NT2/D1 (cell line): ENCODE data around the gene FUT3.
A peak's percentile ranks its signal among the peaks of the same experiment; 100 is the strongest.
"Not testable (repeated sequence)": the region's sequence is repeated elsewhere in the genome, so short reads cannot be mapped to it uniquely, and the experiment has no call there.

Source experiments
- DNase-seq: peaks from one replicate; pipeline ENCODE4 v3.0.0-alpha.2; 2011; ENCODE audit warnings: low read depth, low spot score
- H3K27me3 ChIP-seq: 2 replicates; pipeline ENCODE4 v1.6.0; 2011; ENCODE audit warnings: mild to moderate bottlenecking; ENCODE audit not compliant: insufficient read length, insufficient read depth
- H3K36me3 ChIP-seq: 2 replicates; pipeline ENCODE4 v1.6.1; 2011; ENCODE audit warnings: mild to moderate bottlenecking, low read length, mixed read lengths; ENCODE audit not compliant: insufficient read depth, insufficient read length
- H3K4me1 ChIP-seq: 2 replicates; pipeline ENCODE4 v1.5.1; 2011; ENCODE audit not compliant: insufficient read depth, insufficient read length
- H3K4me3 ChIP-seq: 2 replicates; pipeline ENCODE4 v1.5.1; 2011; ENCODE audit warnings: low read depth; ENCODE audit not compliant: insufficient read length
- H3K9ac ChIP-seq: 2 replicates; pipeline ENCODE4 v1.6.0; 2011; ENCODE audit warnings: low read depth; ENCODE audit not compliant: insufficient read length
- H3K9me3 ChIP-seq: 2 replicates; pipeline ENCODE4 v1.5.1; 2011; ENCODE audit warnings: mild to moderate bottlenecking, low read length; ENCODE audit not compliant: insufficient read depth
- SUZ12 ChIP-seq: IDR thresholded peaks from 2 replicates; pipeline ENCODE4 v1.6.1; 2011; ENCODE audit not compliant: insufficient read length, insufficient read depth; ENCODE audit errors: extremely low read depth
- YY1 ChIP-seq: IDR thresholded peaks from 2 replicates; pipeline ENCODE4 v1.6.1; 2011; ENCODE audit not compliant: insufficient read length, insufficient read depth
- ZNF274 ChIP-seq: IDR thresholded peaks from 2 replicates; pipeline ENCODE4 v1.6.1; 2011; ENCODE audit warnings: mild to moderate bottlenecking, low read depth, low read length

FUT3 gene

DNA sequence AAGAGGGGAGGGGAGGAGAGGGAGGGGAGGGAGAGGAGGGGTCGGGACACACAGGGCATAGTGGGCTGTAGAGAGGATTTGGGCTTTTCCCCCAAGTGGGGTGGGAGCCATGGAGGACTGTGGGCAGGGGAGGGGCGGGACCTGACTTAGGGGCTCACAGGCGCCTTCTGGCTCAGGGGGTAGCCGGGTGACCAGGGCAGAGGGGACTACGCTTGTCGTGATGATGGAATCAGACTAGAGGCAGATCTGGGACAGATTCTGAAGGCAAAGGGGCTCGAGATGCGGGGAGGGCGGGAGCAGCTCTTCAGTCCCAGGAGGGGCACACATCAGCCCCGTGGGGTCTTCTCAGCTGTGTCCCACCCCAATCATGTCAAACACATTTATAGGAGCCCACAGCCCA, 38.9 kb upstream of the FUT3 start:
- Histone ChIP-seq H3K36me3 (peaks cover 17% of the 10 kb centered on the region), H3K4me1 (peaks cover 10% of the 10 kb centered on the region), H3K9ac (no peak overlapping the region), H3K9me3 (no peaks in the 10 kb centered on the region), H3K4me3 (no peak overlapping the region), H3K27me3 (no peaks in the 10 kb centered on the region)
- TF ChIP-seq SUZ12 (no peak), YY1 (no peak)
- no peak for DNase-seq

DNA sequence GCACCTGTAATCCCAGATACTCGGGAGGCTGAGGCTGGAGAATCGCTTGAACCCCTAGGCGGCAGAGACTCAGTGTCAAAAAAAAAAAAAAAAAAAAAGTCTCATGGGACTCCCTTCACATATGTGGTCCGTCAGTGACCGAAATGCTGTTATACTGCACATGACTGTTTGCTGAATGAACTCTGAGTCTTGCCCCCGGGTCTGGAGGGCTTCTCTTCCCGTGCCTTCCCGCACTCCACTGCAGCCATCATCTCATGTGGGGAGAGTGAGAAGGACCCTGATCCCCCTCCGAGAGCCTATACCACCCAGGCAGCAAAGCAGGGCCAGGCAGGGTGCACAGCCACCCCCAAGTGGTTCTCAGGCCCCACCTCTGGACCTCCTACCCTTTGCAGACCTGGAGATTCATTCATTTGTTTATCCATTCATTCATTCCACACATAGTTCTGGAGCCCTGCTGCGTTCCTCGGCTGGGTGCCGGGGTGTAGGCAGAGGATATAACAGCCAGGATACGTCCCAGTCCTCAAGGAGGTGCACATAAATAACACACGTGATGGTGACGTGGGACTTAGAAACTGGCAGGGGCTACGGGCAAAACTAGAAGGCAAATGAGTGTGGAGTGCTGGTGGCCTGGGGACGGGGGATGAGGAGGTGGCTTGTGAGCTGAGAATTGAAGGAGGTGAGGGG, 38.2 kb upstream of the FUT3 start:
- peaks cover 10% of the 10 kb centered on the region for H3K4me1 ChIP-seq
- no peak overlapping the region for H3K4me3 ChIP-seq
- no peaks in the 10 kb centered on the region for H3K9me3 ChIP-seq
- H3K9ac ChIP-seq, result no peak overlapping the region
- peaks cover 11% of the 10 kb centered on the region for H3K36me3 ChIP-seq
- no peaks in the 10 kb centered on the region for H3K27me3 ChIP-seq
- TF ChIP-seq ZNF274, result no peak
- TF ChIP-seq YY1, result no peak
- TF ChIP-seq SUZ12, result no peak
- DNase-seq, result no peak

DNA sequence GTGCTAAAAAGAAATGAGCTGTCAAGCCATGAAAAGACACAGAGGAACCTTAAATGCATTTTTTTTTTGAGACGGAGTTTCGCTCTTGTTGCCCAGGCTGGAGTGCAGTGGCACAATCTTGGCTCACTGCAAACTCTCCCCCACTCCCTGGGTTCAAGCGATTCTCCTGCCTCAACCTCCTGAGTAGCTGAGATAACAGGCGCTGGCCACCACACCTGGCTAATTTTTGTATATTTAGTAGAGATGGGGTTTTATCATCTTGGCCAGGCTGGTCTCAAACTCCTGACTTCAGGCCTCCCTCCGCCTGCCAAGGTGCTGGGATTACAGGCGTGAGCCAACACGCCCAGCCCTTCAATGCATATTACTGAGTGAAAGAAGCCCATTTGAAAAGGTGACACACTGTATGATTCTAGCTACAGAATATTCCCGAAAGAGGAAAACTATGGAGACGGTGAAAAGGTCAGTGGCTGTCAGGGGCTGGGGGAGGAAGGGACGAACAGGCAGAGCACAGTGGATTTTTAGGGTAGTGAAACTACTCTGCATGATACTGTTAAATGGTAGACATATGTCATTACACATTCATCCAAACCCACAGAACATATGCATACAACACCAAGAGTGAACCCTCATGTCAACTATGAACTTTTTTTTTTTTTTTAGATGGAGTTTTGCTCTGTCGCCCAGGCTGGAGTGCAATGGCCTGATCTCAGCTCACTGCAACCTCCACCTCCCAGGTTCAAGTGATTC, 33.0 kb upstream of the FUT3 start:
- not testable (repeated sequence) for H3K9me3 ChIP-seq, H3K36me3 ChIP-seq, DNase-seq, H3K9ac ChIP-seq, H3K27me3 ChIP-seq, H3K4me3 ChIP-seq
- peaks cover 16% of the 10 kb centered on the region for H3K4me1 ChIP-seq

DNA sequence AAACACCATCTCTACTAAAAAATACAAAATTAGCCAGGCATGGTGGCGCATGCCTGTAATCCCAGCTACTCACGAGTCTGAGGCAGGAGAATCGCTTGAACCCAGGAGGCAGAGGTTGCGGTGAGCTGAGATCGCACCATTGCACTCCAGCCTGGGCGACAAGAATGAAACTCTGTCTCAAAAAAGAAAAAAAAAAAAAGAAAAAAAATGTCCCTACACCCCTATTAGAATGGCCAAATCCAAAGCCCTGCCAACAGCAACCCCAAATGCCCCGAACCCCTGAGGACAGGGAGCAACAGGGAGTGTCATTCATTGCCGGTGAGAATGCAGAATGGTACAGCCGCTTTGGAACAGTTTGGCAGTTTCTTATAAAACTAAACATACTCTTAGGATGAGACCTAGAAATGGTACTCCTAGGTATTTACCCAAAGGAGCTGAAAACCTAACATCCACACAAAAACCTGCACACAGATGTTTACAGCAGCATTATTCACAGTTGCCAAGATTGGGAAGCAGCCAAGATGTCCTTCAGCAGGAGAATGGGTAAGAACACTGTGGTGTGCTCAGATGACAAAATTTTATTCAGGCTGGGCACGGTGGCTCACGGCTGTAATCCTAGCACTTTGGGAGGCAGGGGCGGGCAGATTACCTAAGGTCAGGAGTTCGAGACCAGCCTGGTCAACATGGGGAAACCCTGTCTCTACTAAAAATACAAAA, 32.1 kb upstream of the FUT3 start:
- not testable (repeated sequence) for H3K36me3 ChIP-seq, DNase-seq, H3K9me3 ChIP-seq, H3K27me3 ChIP-seq, H3K9ac ChIP-seq, H3K4me3 ChIP-seq
- peaks cover 18% of the 10 kb centered on the region for H3K4me1 ChIP-seq

DNA sequence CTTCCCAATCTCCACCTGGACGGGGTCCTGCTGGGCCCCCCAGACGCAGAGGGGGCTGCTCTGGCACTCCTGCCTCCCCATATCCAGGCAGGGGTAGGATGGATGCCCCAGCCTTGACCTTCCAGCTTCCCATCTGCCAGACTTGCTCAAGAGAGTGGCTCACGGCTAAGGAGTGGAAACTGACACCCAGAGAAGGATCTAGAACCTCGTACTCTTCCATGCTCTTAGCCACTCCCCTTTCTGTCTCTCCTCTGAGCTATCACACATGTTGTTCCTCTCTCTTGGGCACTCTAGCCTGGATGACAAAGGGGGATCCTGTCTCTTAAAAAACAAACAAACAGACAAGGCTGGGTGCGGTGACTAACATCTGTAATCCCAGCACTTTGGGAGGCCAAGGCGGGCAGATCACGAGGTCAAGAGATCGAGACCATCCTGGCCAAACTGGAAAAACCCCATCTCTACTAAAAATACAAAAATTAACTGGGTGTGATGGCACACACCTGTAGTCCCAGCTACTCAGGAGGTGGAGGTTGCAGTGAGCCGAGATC, 31.2 kb upstream of the FUT3 start:
- Histone ChIP-seq H3K36me3 (no peaks in the 10 kb centered on the region), H3K9me3 (no peaks in the 10 kb centered on the region), H3K4me3 (no peak overlapping the region), H3K9ac (peak overlapping the region; percentile 3), H3K4me1 (peaks cover 22% of the 10 kb centered on the region), H3K27me3 (peaks cover 2% of the 10 kb centered on the region)
- TF ChIP-seq YY1, result no peak
- TF ChIP-seq ZNF274, result no peak
- no peak for TF ChIP-seq SUZ12
- no peak for DNase-seq

DNA sequence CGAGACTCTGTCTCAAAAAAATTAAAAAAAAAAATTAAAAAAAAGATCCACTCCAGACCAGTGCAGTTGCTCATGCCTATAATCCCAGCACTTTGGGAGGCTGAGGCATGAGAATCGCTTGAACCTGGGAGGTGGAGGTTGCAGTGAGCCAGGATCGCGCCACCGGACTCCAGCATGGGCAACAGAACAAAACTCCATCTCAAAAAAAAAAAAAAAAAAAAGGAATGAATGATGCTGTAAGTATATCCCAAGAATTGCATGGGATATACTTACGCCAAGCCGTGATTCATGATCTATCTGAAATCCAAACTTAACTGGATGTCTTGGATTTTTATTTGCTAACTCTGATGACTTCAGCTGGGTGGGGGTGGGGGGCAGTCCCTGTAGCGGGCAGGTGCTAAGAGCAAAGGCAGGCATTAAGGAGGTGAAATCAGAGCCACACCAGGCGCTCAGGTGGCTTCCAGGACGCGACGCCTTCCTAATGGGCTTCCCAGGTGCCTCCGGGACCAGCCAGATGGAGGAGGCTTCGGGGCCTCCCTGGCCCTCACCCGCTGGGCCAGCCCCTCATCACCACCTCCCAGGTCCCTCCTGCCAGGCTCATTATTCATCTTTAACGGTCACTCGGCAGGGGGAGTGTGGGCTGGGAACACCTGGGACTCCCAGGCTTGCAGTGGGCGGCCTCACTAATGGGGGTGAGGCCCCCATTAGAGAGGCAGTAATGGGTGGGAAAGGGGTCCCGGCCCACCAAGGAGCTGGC, 30.5 kb upstream of the FUT3 start:
- no peak for DNase-seq
- Histone ChIP-seq H3K36me3 (no peaks in the 10 kb centered on the region), H3K27me3 (peaks cover 2% of the 10 kb centered on the region), H3K4me3 (no peak overlapping the region), H3K9ac (peak overlapping the region; percentile 3), H3K9me3 (no peaks in the 10 kb centered on the region), H3K4me1 (peaks cover 26% of the 10 kb centered on the region)
- TF ChIP-seq YY1 (no peak), SUZ12 (no peak), ZNF274 (no peak)

DNA sequence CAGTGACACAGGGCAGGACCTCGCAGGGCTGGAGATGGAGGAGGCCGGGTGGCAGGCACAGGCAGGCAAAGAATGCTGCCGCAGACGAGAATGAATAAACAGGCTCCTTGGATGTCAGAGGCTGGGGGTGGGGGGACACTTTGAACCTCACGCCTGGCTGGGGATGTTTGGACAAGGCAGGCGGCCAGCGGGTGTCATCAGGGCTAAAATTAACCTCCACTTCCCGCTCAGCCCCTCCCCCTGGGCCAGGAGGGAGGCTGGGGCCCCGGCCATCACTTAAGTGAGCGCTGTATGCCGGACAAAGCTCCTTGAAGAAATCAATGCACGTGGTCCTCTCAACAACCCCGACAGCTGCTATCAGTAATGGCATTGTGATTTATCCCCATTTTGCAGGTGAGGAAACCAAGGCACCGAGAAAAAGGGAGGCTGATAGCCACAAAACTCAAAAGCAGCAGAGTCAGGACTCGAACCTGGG, 29.4 kb upstream of the FUT3 start:
- no peaks in the 10 kb centered on the region for H3K9me3 ChIP-seq
- peak; percentile 48 for DNase-seq
- H3K4me1 ChIP-seq, result peaks cover 28% of the 10 kb centered on the region
- peaks cover 2% of the 10 kb centered on the region for H3K27me3 ChIP-seq
- TF ChIP-seq YY1 (no peak), ZNF274 (no peak), SUZ12 (no peak)
- no peaks in the 10 kb centered on the region for H3K36me3 ChIP-seq
- no peak overlapping the region for H3K4me3 ChIP-seq
- H3K9ac ChIP-seq, result no peak overlapping the region
